Stimulated activated CD8-positive, alpha-beta memory T cell treated with anti-CD3 and anti-CD28 coated beads, Interleukin-7, amount 100 ng/mL, for 1 hour (primary cell): ENCODE data around the gene GALNT10.

Experiments
- DNase-seq, 2 donors: peaks; one replicate each; pipeline ENCODE4 v3.0.0-alpha.2; 2020; ENCODE audit warnings: low read depth in 2 of 2

Gene GALNT10

GRCh38 chr5:154179846-154180710 is 10.5 kb upstream of the GALNT10 start:
- no peak for DNase-seq

- no peak for DNase-seq
Measured at GRCh38 chr5:154181161-154181560, 9.4 kb upstream of the GALNT10 start.

DNA sequence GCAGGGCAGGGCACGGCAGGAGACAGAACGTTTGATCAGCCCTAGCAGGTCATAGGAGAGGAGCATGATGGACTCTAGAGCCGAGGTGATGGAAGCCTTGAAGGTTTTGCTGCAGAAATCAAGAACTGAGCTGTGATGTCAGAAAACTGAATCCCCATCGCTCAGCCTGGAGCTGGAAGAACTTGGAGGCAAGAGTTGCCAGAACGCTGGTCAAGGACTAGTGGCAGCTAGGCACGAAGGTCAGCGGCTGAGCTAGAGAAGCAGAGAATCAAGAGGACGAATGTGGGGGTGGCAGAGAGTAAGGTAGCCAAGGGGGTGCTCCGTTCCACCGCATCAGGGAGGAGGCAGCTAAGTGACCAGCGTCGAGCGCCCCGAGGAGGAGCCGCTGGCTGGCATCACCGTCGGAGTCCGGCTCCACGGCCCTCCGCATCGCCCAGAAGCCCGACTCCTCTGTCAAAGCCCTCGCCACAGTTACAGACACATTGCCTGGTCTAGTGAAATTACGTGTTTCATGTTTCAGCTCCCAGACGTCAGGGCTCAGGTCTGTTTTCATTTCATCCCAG is 1.2 kb upstream of the GALNT10 start:
- DNase-seq = no peak

DNA sequence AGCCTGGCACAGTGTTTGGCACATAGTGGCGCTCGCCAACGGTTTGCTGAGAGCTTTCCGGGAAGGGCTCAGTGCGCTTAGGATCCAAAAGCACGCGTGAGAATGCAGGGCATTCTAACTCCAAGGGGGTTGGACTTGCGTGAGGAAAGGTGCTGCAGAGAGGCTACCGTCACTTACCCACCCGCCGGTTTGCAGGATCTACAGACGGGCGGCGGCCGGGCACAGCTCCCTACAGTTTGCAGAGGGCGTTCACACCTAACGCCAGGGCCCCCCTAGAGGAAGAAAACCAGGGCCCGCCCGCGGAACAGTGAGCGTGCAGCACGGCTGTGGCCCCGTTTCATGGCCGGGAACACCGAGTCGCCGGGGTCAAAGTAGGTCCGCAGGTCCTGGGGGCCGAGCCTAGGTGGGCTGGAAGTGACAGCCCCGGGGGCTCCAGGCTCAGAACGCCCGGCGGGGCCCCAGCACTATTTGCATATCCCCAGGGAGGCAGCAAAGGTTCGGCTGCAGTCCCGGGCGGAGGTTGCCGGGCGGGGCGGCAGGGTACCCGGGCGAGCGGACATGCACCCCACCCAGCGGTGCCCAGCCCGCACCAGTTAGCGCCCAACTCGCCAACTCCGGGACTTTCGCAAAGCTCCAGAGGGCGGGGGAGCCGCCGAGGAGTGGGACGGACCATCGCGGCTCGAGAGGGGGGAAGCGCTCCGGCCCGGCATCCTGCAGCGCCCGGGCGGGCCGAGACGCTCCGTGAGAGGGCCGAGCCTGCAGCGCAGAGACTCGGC is 526 bp upstream of the GALNT10 start:
- peak; percentile 60 to 66 for DNase-seq

DNA sequence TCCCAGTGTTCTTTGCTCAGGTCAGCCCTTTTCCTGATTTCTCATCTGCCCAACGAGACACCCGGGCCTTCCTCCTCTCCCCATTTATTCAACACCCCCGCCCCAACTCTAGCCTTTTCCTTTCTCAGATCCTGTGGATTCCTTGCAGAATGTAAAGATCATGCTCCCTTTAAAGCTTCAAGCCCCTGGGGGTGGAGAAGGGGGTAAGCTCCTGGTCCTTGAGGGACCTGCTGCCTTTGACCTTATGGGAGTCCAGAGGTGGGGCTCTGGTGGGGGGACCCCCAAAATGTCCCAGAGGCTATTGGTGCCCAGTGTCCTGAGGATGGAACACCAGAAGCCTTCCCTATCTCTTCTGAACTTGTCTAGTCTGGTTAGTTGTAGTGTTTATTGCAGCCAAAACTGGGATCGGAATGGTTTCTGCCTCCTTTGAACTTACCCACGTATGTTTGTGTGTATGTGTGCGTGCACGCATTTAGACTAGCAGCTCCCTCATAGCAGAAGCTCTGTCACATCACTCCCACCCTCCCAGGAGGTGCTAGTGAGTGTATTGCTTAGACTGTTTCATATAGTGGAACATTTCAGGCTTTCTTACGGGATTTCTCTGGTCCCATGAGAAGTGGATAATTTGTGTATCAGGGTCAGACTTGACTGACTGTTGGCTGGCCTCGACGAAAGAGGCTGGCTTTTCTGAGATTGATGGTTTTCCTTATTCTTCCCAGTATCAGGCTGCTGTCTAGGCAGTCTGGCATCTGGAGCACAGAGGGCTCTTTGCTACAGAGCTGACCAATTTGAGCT is 1.1 kb downstream of the GALNT10 start:
- DNase-seq = no peak

DNA sequence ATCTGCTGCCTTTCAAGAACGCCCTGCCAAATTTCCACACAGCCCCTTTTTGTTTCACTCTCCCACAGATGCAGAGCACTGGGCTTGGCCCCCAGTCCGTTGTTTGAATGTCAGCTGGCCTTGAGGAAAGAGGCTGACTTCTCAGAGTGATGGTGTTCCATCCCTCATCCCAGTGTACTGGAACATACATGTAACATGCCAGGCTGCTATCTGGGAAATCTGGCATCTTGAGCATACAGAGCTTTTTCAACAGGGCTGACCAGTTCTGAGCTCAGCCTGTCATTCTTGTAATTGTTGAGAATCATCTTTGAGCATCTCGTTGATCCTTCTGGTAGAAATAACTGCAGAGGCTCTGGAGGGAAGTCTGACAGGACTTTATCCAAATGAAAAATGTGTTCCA is 2.8 kb downstream of the GALNT10 start:
- no peak for DNase-seq

- no peak for DNase-seq
Measured at GRCh38 chr5:154193701-154194121, 3.2 kb downstream of the GALNT10 start.

- DNase-seq = no peak
Measured at GRCh38 chr5:154194345-154195329, 4.1 kb downstream of the GALNT10 start.

DNA sequence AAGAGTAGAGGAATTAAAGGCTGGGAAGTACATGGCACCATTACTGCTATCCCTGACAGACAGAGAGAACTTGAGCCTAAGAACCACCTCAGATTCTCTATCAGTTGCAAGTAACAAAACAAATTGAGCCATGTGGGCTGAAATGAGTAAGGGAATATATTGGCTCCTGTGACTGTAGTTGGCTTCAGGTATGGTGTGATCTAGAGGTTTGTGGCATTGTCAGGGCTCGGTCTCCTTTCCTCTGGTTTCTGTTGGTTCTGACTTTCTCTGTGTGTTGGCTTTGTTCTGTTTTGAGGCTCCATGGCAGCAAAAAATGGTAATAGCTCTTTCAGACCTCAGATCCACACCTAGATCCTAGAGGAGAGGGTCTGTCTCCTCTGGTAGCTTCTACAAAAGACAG is 5.7 kb downstream of the GALNT10 start:
- DNase-seq = no peak

- no peak for DNase-seq
Measured at GRCh38 chr5:154196955-154197652, 6.6 kb downstream of the GALNT10 start.

- peak; percentile 36 to 45 for DNase-seq
Measured at GRCh38 chr5:154197801-154198491, 7.4 kb downstream of the GALNT10 start.

- DNase-seq = no peak
Measured at GRCh38 chr5:154198611-154199230, 8.2 kb downstream of the GALNT10 start.

DNA sequence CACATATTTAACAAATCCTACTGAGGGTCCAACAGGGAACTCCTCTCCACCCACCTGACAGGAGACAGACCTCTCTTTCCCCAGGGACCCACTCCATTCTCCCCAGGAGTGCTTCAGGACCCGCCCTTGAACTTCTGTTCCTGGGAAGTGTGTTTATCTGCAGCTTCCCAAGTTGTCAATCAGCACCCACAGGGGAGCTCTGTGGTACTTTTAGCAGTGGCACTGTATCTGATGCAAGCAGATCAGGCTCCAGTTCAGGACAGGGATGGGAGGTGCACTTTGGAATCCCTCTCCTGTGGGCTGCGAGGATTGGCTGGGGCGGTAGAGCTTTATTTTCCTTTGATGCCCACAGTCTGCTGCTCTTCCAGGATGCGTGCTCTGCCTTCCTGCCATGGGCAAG is 8.7 kb downstream of the GALNT10 start:
- no peak for DNase-seq

- no peak for DNase-seq
Measured at GRCh38 chr5:154199671-154200220, 9.2 kb downstream of the GALNT10 start.

- no peak for DNase-seq
Measured at GRCh38 chr5:154200221-154200620, 9.7 kb downstream of the GALNT10 start.

DNA sequence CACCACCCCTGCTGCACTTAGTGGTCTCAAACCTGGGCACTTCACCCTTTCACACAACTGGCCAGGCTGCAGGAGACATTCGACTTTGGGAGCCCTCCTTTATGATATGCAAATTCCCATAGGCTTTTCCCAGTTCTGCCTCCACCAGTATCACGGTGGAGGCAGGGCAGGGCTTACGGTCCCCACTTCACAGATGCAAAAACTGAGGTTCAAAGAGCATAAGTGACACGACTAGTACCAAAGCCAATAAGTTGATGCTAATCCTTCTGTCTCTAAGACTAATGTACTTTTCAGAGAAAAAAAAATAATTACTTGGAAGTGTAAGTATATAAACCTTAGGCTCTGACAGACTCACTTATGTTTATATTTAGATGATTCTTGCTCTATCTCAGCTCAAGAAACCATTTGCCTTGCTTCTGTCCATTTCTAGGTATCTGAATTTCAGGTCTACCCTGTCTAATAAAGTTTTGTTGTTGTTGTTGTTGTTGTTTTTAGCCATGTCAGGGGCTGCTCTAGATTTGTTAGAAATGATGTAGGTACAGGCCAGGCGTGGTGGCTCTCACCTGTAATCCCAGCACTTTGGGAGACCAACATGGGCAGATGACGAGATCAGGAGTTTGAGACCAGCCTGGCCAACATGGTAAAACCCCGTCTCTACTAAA is 10.7 kb downstream of the GALNT10 start:
- no peak for DNase-seq

GRCh38 chr5:154202379-154203260 is 12.1 kb downstream of the GALNT10 start:
- DNase-seq = no peak
